GM23338 (cell line): Measurements from ENCODE around the gene MEOX2. TPM values are rescaled to one million over a fixed set of nuclear protein-coding genes. Genes with fewer than 3 reads are reported as not detected.

Source experiments
- ATAC-seq: fragments of 200-7000 bp; cut with Tn5 transposase; 3 replicates; pipeline ENCODE4 v1.9.1; 2020
- DNase-seq: peaks from one replicate; pipeline ENCODE4 v3.0.0-alpha.2; 2015; ENCODE audit warnings: low spot score
- H2AFZ ChIP-seq: fragments of 200-600 bp; sonication (generic); 2 replicates; pipeline ENCODE4 v1.8.0; 2016; ENCODE audit warnings: antibody characterized with exemption, mild to moderate bottlenecking, moderate library complexity
- H3F3A ChIP-seq: fragments of 200-600 bp; sonication (generic); replicated peaks from 2 replicates; pipeline ENCODE4 v1.8.0; 2017; ENCODE audit warnings: antibody characterized with exemption, mixed run types, low read depth
- H3K27ac ChIP-seq: fragments of 200-600 bp; sonication (generic); 2 replicates; pipeline ENCODE4 v1.6.1; 2016; ENCODE audit warnings: low read depth
- H3K27me3 ChIP-seq: fragments of 200-600 bp; sonication (generic); 2 replicates; pipeline ENCODE4 v1.8.0; 2016; ENCODE audit warnings: mild to moderate bottlenecking, mixed run types, moderate library complexity; ENCODE audit not compliant: insufficient read depth
- H3K36me3 ChIP-seq: fragments of 200-600 bp; sonication (generic); 2 replicates; pipeline ENCODE4 v1.8.0; 2016; ENCODE audit warnings: mild to moderate bottlenecking; ENCODE audit not compliant: insufficient read depth
- H3K4me1 ChIP-seq: fragments of 200-600 bp; sonication (generic); 2 replicates; pipeline ENCODE4 v1.8.0; 2016; ENCODE audit warnings: mild to moderate bottlenecking, moderate library complexity; ENCODE audit not compliant: insufficient read depth
- H3K4me2 ChIP-seq: fragments of 200-600 bp; sonication (generic); 2 replicates; pipeline ENCODE4 v1.7.1; 2017; ENCODE audit warnings: mixed run types
- H3K4me3 ChIP-seq: fragments of 200-600 bp; sonication (generic); 2 replicates; pipeline ENCODE4 v1.6.1; 2016; ENCODE audit warnings: mixed run types
- H3K79me2 ChIP-seq: fragments of 200-600 bp; sonication (generic); replicated peaks from 2 replicates; pipeline ENCODE4 v1.8.0; 2017; ENCODE audit warnings: mild to moderate bottlenecking; ENCODE audit not compliant: insufficient read depth
- H3K9me2 ChIP-seq: fragments of 200-600 bp; sonication (generic); 2 replicates; pipeline ENCODE4 v1.8.0; 2017; ENCODE audit not compliant: insufficient read depth
- H4K20me1 ChIP-seq: fragments of 200-600 bp; sonication (generic); replicated peaks from 2 replicates; pipeline ENCODE4 v1.8.0; 2017; ENCODE audit warnings: mild to moderate bottlenecking; ENCODE audit not compliant: insufficient read depth
- H3K27ac Mint-ChIP-seq: 2 replicates; pipeline ENCODE4 v1.8.0; 2020; ENCODE audit warnings: inconsistent platforms, mild to moderate bottlenecking, moderate library complexity, mixed read lengths
- H3K27me3 Mint-ChIP-seq: 3 replicates; pipeline ENCODE4 v1.8.0; 2022; ENCODE audit warnings: low read depth, mild to moderate bottlenecking, moderate library complexity, mixed read lengths, inconsistent platforms; ENCODE audit not compliant: insufficient read depth, poor library complexity
- H3K36me3 Mint-ChIP-seq: 3 replicates; pipeline ENCODE4 v1.8.0; 2021; ENCODE audit warnings: low read depth, mild to moderate bottlenecking, inconsistent platforms, moderate library complexity, mixed read lengths
- H3K4me1 Mint-ChIP-seq: 3 replicates; pipeline ENCODE4 v1.8.0; 2020; ENCODE audit warnings: mild to moderate bottlenecking, inconsistent platforms, mixed read lengths
- H3K4me3 Mint-ChIP-seq: 3 replicates; pipeline ENCODE4 v1.8.0; 2021; ENCODE audit warnings: moderate library complexity, mild to moderate bottlenecking, inconsistent platforms, mixed read lengths
- H3K9me3 Mint-ChIP-seq: 3 replicates; pipeline ENCODE4 v1.8.0; 2020; ENCODE audit warnings: moderate library complexity, mild to moderate bottlenecking, inconsistent platforms, mixed read lengths
- CREB1 ChIP-seq: fragments of 250-450 bp; sonication (Bioruptor Pico); IDR thresholded peaks from 2 replicates; pipeline ENCODE4 v1.5.0; 2020; ENCODE audit warnings: low read depth, mild to moderate bottlenecking, moderate library complexity
- EZH2 ChIP-seq: fragments of 200-600 bp; sonication (generic); IDR thresholded peaks from one replicate; pipeline ENCODE4 v1.8.0; 2017; ENCODE audit warnings: antibody characterized with exemption, mild to moderate bottlenecking, low read depth; ENCODE audit not compliant: unreplicated experiment
- EZH2phosphoT487 ChIP-seq: fragments of 200-600 bp; sonication (generic); IDR thresholded peaks from one replicate; pipeline ENCODE4 v1.8.1; 2018; ENCODE audit warnings: antibody characterized with exemption; ENCODE audit not compliant: unreplicated experiment
- JUNB ChIP-seq: IDR thresholded peaks from one replicate; pipeline ENCODE4 v1.6.1; 2016; ENCODE audit warnings: antibody characterized with exemption; ENCODE audit not compliant: unreplicated experiment
- NANOG ChIP-seq: IDR thresholded peaks from 2 replicates; pipeline ENCODE4 v1.6.1; 2016; ENCODE audit warnings: antibody characterized with exemption, borderline replicate concordance
- POLR2AphosphoS5 ChIP-seq: IDR thresholded peaks from 2 replicates; pipeline ENCODE4 v1.6.1; 2016; ENCODE audit warnings: antibody characterized with exemption, low read depth
- STAT1 ChIP-seq: IDR thresholded peaks from one replicate; pipeline ENCODE4 v1.6.1; 2016; ENCODE audit warnings: antibody characterized with exemption; ENCODE audit not compliant: unreplicated experiment
- ZNF331 ChIP-seq: fragments of 250-450 bp; sonication (Bioruptor Pico); IDR thresholded peaks from 2 replicates; pipeline ENCODE4 v1.5.0; 2020; ENCODE audit warnings: low read depth, mild to moderate bottlenecking, moderate library complexity
- polyA plus RNA-seq: library from polyadenylated mRNA; unstranded; fragments of >200 nt; fragmentation: Nextera tagmentation; extraction: Ambion mirVana; gene quantifications from 2 replicates; pipeline ENCODE4 v1.2.1, GENCODE V29; 2016
- total RNA-seq: library from RNA; depleted of rRNA; stranded (reverse); fragments of >200 nt; shearing (Covaris generic); gene quantifications from 2 replicates; pipeline ENCODE4 v1.2.3, GENCODE V29; 2014
- TF ChIP-seq, protein P1 (sequence below): fragments of 250-450 bp; sonication (Bioruptor Pico); IDR thresholded peaks from 2 replicates; pipeline ENCODE4 v1.5.0; 2020; ENCODE audit warnings: mild to moderate bottlenecking, moderate library complexity
- TF ChIP-seq, protein P2 (sequence below): IDR thresholded peaks from one replicate; pipeline ENCODE4 v1.6.1; 2018; ENCODE audit warnings: antibody characterized with exemption; ENCODE audit not compliant: unreplicated experiment
- TF ChIP-seq, protein P3 (sequence below): IDR thresholded peaks from 2 replicates; pipeline ENCODE4 v1.6.1; 2016; ENCODE audit warnings: antibody characterized with exemption

Gene MEOX2
- total and polyA plus RNA-seq, 2 experiments from 2014 or later = 0.50 to 1.2 TPM

DNA sequence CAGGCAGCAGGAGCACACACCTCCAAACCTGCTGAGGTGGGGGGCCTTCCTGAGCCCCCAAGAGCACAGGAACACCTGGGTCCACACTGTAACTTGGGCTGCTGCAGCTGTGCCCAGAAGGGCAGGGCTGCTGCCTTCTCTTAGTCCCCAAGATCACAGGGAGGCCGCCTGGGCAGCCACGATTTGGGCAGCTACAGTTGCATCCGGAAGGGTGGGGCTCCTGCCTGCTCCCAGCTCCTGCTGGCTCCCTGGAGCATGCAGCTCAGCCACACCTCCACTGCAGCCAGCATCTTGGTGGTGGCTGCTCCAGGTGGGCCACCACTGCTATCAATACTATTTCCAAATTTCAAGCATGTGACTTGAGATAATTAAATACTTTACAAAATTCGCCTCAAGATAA is 86.2 kb downstream of the MEOX2 start:
- Histone ChIP-seq H3K79me2 (no peaks in the 10 kb centered on the region), H3K27ac (no peak overlapping the region), H3K9me2 (no peaks in the 10 kb centered on the region), H3K4me1 (no peaks in the 10 kb centered on the region), H3F3A (no peaks in the 10 kb centered on the region), H4K20me1 (no peaks in the 10 kb centered on the region), H3K27me3 (no peaks in the 10 kb centered on the region), H3K36me3 (no peaks in the 10 kb centered on the region), H3K4me2 (no peak overlapping the region), H3K4me3 (no peak overlapping the region), H2AFZ (no peak overlapping the region)
- no peak overlapping the region for H3K27ac Mint-ChIP-seq
- peaks cover 10% of the 10 kb centered on the region; the same call in 2 of the 3 replicates for H3K36me3 Mint-ChIP-seq
- H3K9me3 Mint-ChIP-seq = peaks cover 12% of the 10 kb centered on the region; the same call in 2 of the 3 replicates
- TF ChIP-seq CREB1 (CRISPR knock-in tag) = no peak
- TF ChIP-seq, protein P1, sequence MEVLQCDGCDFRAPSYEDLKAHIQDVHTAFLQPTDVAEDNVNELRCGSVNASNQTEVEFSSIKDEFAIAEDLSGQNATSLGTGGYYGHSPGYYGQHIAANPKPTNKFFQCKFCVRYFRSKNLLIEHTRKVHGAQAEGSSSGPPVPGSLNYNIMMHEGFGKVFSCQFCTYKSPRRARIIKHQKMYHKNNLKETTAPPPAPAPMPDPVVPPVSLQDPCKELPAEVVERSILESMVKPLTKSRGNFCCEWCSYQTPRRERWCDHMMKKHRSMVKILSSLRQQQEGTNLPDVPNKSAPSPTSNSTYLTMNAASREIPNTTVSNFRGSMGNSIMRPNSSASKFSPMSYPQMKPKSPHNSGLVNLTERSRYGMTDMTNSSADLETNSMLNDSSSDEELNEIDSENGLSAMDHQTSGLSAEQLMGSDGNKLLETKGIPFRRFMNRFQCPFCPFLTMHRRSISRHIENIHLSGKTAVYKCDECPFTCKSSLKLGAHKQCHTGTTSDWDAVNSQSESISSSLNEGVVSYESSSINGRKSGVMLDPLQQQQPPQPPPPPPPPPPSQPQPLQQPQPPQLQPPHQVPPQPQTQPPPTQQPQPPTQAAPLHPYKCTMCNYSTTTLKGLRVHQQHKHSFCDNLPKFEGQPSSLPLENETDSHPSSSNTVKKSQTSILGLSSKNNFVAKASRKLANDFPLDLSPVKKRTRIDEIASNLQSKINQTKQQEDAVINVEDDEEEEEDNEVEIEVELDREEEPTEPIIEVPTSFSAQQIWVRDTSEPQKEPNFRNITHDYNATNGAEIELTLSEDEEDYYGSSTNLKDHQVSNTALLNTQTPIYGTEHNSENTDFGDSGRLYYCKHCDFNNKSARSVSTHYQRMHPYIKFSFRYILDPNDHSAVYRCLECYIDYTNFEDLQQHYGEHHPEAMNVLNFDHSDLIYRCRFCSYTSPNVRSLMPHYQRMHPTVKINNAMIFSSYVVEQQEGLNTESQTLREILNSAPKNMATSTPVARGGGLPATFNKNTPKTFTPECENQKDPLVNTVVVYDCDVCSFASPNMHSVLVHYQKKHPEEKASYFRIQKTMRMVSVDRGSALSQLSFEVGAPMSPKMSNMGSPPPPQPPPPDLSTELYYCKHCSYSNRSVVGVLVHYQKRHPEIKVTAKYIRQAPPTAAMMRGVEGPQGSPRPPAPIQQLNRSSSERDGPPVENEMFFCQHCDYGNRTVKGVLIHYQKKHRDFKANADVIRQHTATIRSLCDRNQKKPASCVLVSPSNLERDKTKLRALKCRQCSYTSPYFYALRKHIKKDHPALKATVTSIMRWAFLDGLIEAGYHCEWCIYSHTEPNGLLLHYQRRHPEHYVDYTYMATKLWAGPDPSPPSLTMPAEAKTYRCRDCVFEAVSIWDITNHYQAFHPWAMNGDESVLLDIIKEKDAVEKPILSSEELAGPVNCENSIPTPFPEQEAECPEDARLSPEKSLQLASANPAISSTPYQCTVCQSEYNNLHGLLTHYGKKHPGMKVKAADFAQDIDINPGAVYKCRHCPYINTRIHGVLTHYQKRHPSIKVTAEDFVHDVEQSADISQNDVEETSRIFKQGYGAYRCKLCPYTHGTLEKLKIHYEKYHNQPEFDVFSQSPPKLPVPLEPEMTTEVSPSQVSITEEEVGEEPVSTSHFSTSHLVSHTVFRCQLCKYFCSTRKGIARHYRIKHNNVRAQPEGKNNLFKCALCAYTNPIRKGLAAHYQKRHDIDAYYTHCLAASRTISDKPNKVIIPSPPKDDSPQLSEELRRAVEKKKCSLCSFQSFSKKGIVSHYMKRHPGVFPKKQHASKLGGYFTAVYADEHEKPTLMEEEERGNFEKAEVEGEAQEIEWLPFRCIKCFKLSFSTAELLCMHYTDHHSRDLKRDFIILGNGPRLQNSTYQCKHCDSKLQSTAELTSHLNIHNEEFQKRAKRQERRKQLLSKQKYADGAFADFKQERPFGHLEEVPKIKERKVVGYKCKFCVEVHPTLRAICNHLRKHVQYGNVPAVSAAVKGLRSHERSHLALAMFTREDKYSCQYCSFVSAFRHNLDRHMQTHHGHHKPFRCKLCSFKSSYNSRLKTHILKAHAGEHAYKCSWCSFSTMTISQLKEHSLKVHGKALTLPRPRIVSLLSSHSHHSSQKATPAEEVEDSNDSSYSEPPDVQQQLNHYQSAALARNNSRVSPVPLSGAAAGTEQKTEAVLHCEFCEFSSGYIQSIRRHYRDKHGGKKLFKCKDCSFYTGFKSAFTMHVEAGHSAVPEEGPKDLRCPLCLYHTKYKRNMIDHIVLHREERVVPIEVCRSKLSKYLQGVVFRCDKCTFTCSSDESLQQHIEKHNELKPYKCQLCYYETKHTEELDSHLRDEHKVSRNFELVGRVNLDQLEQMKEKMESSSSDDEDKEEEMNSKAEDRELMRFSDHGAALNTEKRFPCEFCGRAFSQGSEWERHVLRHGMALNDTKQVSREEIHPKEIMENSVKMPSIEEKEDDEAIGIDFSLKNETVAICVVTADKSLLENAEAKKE (CRISPR knock-in tag) = no peak
- no peak for TF ChIP-seq NANOG
- no peak for TF ChIP-seq STAT1
- no peak for TF ChIP-seq POLR2AphosphoS5
- TF ChIP-seq, protein P2, sequence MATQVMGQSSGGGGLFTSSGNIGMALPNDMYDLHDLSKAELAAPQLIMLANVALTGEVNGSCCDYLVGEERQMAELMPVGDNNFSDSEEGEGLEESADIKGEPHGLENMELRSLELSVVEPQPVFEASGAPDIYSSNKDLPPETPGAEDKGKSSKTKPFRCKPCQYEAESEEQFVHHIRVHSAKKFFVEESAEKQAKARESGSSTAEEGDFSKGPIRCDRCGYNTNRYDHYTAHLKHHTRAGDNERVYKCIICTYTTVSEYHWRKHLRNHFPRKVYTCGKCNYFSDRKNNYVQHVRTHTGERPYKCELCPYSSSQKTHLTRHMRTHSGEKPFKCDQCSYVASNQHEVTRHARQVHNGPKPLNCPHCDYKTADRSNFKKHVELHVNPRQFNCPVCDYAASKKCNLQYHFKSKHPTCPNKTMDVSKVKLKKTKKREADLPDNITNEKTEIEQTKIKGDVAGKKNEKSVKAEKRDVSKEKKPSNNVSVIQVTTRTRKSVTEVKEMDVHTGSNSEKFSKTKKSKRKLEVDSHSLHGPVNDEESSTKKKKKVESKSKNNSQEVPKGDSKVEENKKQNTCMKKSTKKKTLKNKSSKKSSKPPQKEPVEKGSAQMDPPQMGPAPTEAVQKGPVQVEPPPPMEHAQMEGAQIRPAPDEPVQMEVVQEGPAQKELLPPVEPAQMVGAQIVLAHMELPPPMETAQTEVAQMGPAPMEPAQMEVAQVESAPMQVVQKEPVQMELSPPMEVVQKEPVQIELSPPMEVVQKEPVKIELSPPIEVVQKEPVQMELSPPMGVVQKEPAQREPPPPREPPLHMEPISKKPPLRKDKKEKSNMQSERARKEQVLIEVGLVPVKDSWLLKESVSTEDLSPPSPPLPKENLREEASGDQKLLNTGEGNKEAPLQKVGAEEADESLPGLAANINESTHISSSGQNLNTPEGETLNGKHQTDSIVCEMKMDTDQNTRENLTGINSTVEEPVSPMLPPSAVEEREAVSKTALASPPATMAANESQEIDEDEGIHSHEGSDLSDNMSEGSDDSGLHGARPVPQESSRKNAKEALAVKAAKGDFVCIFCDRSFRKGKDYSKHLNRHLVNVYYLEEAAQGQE = no peak
- TF ChIP-seq JUNB = no peak
- no peak for TF ChIP-seq EZH2
- TF ChIP-seq ZNF331 (CRISPR knock-in tag) = no peak
- TF ChIP-seq, protein P3, sequence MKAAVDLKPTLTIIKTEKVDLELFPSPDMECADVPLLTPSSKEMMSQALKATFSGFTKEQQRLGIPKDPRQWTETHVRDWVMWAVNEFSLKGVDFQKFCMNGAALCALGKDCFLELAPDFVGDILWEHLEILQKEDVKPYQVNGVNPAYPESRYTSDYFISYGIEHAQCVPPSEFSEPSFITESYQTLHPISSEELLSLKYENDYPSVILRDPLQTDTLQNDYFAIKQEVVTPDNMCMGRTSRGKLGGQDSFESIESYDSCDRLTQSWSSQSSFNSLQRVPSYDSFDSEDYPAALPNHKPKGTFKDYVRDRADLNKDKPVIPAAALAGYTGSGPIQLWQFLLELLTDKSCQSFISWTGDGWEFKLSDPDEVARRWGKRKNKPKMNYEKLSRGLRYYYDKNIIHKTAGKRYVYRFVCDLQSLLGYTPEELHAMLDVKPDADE = no peak
- TF ChIP-seq EZH2phosphoT487 = no peak
- no peak overlapping the region for H3K4me3 Mint-ChIP-seq
- H3K27me3 Mint-ChIP-seq = no peaks in the 10 kb centered on the region
- ATAC-seq (no peak; the same call in 2 of the 3 replicates), DNase-seq (no peak)
- H3K4me1 Mint-ChIP-seq = no peaks in the 10 kb centered on the region
